Lung (tissue), 12 donors: Measurements from ENCODE around the gene LRRC75A. TPM values are rescaled to one million over a fixed set of nuclear protein-coding genes. Genes with fewer than 3 reads are reported as not detected.

Experiments used
- ATAC-seq: fragments of 200-7000 bp; cut with Tn5 transposase; one replicate; pipeline ENCODE4 v1.9.1; 2020; ENCODE audit warnings: moderate number of reproducible peaks; ENCODE audit not compliant: insufficient read depth, low FRiP score
- DNase-seq, 3 donors: peaks; one replicate each; pipeline ENCODE4 v3.0.0-alpha.2; 2013 to 2017
- H3K27ac ChIP-seq, 2 donors: one replicate each; pipeline ENCODE4 v1.5.1; 2013; ENCODE audit warnings: mild to moderate bottlenecking in 2 of 2, moderate library complexity in 2 of 2, control low read depth in 1 of 2, inconsistent platforms in 1 of 2, low read depth in 1 of 2, low read length in 1 of 2
- H3K27me3 ChIP-seq, 3 donors: one replicate each; pipeline ENCODE4 v1.5.1; 2013; ENCODE audit warnings: low read length in 2 of 3; ENCODE audit not compliant: control insufficient read depth in 3 of 3, insufficient read depth in 3 of 3
- H3K36me3 ChIP-seq, 4 donors: one replicate each; pipeline ENCODE4 v1.5.1; 2013; ENCODE audit warnings: low read length in 4 of 4, mild to moderate bottlenecking in 1 of 4, moderate library complexity in 1 of 4; ENCODE audit not compliant: control insufficient read depth in 4 of 4, insufficient read depth in 4 of 4
- H3K4me1 ChIP-seq, 5 donors: one replicate each; pipeline ENCODE4 v1.5.1; 2013; ENCODE audit warnings: low read length in 5 of 5, mild to moderate bottlenecking in 2 of 5, moderate library complexity in 1 of 5; ENCODE audit not compliant: control insufficient read depth in 5 of 5, insufficient read depth in 5 of 5
- H3K4me3 ChIP-seq: one replicate; pipeline ENCODE4 v1.5.1; 2013; ENCODE audit warnings: mild to moderate bottlenecking, control low read depth, moderate library complexity
- H3K9ac ChIP-seq, 2 donors: one replicate each; pipeline ENCODE4 v1.5.1; 2013; ENCODE audit warnings: low read length in 2 of 2, control low read depth in 1 of 2; ENCODE audit not compliant: insufficient read depth in 1 of 2
- H3K9me3 ChIP-seq, 4 donors: one replicate each; pipeline ENCODE4 v1.5.1; 2013; ENCODE audit warnings: low read length in 3 of 4, mild to moderate bottlenecking in 1 of 4, moderate library complexity in 1 of 4; ENCODE audit not compliant: control insufficient read depth in 4 of 4, insufficient read depth in 3 of 4
- CTCF ChIP-seq: IDR thresholded peaks from 2 replicates; pipeline ENCODE4 v1.5.1; 2012; ENCODE audit warnings: mild to moderate bottlenecking; ENCODE audit errors: control extremely low read depth, extremely low read depth
- WGBS, 2 donors: extraction: QIAGEN DNeasy Blood & Tissue Kit; methylation state at CpG; one replicate each; pipeline ENCODE4 v1.1.7; 2013; 5-methylcytosine and 5-hydroxymethylcytosine counted together
- polyA plus RNA-seq, 2 donors: library from polyadenylated mRNA; stranded (reverse); fragments of 200-250 nt; gene quantifications; one replicate each; pipeline ENCODE4 v1.2.1, GENCODE V29; 2013
- total RNA-seq, 2 donors: library from RNA; depleted of rRNA in 1 of 2; stranded (reverse); fragments of >200 nt in 1 of 2; gene quantifications; one replicate each; pipeline ENCODE4 v1.2.1, GENCODE V29; 2014 to 2021
- donor health status: control.
- donor health status: control.
- donor health status: Bipolar disorder and iron deficiency.
- donor health status: healthy.
- donor health status: DM: yes; HTN: yes; CAD: no.

LRRC75A gene
- total and polyA plus RNA-seq, 4 donors, result 0.68 to 3.4 (median 2.4) TPM

- H3K9me3 ChIP-seq, result peaks cover 0 to 2% (median 0%) of the 10 kb centered on the region in 4 donors
- H3K27ac ChIP-seq, result no peak overlapping the region
- peaks cover 0 to 5% (median 0%) of the 10 kb centered on the region in 5 donors for H3K4me1 ChIP-seq
- no peaks in the 10 kb centered on the region for H3K36me3 ChIP-seq
- H3K27me3 ChIP-seq, result no peaks in the 10 kb centered on the region
- no peak for TF ChIP-seq CTCF
- DNase-seq, result no peak
- WGBS, 2 donors, result 91 to 96% methylated on average over 6 of the region's 6 CpGs
- H3K4me3 ChIP-seq, result no peak overlapping the region
- H3K9ac ChIP-seq, result no peak overlapping the region
- ATAC-seq, result no peak
These were observed 13.3 kb downstream of the LRRC75A start for GRCh38 chr17:16478649-16479048.

- H3K4me1 ChIP-seq, result peaks cover 0 to 9% (median 0%) of the 10 kb centered on the region in 5 donors
- no peaks in the 10 kb centered on the region for H3K27me3 ChIP-seq
- DNase-seq (no peak), ATAC-seq (no peak)
- H3K9me3 ChIP-seq, result peaks cover 0 to 2% (median 0%) of the 10 kb centered on the region in 4 donors
- 89 to 90% methylated on average over 8 of the region's 8 CpGs for WGBS, 2 donors
- H3K9ac ChIP-seq, result no peak overlapping the region
- TF ChIP-seq CTCF, result no peak
- H3K4me3 ChIP-seq, result no peak overlapping the region
- H3K27ac ChIP-seq, result no peak overlapping the region
- no peaks in the 10 kb centered on the region for H3K36me3 ChIP-seq
These were observed 14.3 kb downstream of the LRRC75A start for GRCh38 chr17:16477666-16478065.

- TF ChIP-seq CTCF, result no peak
- H3K4me3 ChIP-seq, result no peak overlapping the region
- ATAC-seq, result peak; percentile 80
- H3K27ac ChIP-seq, result no peak overlapping the region
- no peaks in the 10 kb centered on the region for H3K36me3 ChIP-seq
- no peak overlapping the region for H3K9ac ChIP-seq
- WGBS, 2 donors, result 79 to 88% methylated on average over 5 of the region's 5 CpGs
- H3K4me1 ChIP-seq, result peaks cover 0 to 13% (median 1%) of the 10 kb centered on the region in 5 donors
- H3K9me3 ChIP-seq, result peaks cover 0 to 2% (median 0%) of the 10 kb centered on the region in 4 donors
- no peaks in the 10 kb centered on the region for H3K27me3 ChIP-seq
- no peak for DNase-seq
These were observed 14.7 kb downstream of the LRRC75A start for GRCh38 chr17:16477255-16477654.

GRCh38 chr17:16475179-16475704, 16.8 kb downstream of the LRRC75A start:
- Histone ChIP-seq H3K27me3 (no peaks in the 10 kb centered on the region), H3K36me3 (no peaks in the 10 kb centered on the region), H3K9me3 (peaks cover 0 to 2% (median 0%) of the 10 kb centered on the region in 4 donors), H3K27ac (no peak overlapping the region), H3K4me3 (no peak overlapping the region), H3K4me1 (peaks cover 0 to 16% (median 1%) of the 10 kb centered on the region in 5 donors), H3K9ac (no peak overlapping the region)
- 73 to 82% methylated on average over 4 of the region's 4 CpGs for WGBS, 2 donors
- ATAC-seq, result no peak
- no peak for DNase-seq
- no peak for TF ChIP-seq CTCF
